Erythroblast (primary cell): ENCODE results near the gene GBP3.

ENCODE experiments used
- DNase-seq, 2 experiments: peaks; one replicate each; lab custom pipeline; 2025; lab: John Stamatoyannopoulos, UW
- GATA1 ChIP-seq: IDR thresholded peaks from 2 replicates; pipeline ENCODE4 v1.6.1; 2011; ENCODE audit warnings: low read depth, mild to moderate bottlenecking, control low read depth, low read length, moderate library complexity
- POLR2A ChIP-seq: IDR thresholded peaks from 2 replicates; pipeline ENCODE4 v1.6.1; 2011; ENCODE audit warnings: mild to moderate bottlenecking, low read length

Gene GBP3

DNA sequence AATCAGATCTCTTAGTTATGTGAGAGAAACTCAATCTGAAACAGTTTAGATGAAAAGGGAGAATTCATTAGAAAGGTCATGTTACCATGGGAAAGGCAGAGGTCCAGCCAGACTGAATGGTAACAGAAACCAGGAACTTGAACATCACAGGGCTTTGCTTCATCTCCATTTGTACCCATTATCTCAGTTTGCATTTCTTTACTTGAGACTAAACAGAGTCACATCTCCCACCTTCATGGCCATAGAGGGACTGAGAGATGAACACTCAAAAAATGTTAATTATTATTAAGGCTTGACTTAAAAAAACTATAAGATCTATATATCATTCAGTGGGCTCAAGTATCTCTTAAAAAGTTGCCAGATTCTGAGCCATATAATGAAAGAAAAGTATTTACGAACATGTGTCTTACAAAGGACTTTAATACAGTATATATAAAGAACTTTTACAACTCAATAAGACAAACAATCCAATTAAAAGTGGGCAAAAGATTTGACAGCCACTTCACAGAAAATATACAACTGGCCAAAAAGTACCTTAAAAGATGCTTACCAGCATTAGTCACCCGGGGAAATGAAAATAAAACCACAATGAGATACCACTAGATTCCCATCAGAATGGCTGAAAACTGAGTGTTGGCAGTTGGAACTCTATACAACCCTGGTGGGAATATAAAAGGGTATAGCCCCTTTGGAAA, 43.5 kb downstream of the GBP3 start:
- no peak for DNase-seq
- TF ChIP-seq GATA1 (no peak), POLR2A (no peak)

DNA sequence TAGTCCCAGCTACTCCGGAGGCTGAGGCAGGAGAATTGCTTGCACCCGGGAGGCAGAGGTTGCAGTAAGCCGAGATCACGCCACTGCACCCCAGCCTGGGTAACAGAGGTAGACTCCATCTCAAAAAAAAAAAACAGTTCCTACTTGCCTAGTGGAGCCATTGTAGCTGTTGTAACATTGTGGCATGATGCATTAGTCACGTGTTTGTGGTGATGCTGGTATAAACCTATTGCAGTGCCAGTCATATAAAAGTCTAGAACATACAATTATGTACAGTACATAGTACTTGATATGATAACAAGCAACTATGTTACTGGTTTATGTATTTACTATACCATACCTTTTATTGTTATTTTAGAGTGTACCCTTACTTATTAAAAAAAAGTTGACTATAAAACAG, 46.4 kb downstream of the GBP3 start:
- TF ChIP-seq POLR2A, result no peak
- no peak for TF ChIP-seq GATA1
- no peak for DNase-seq

DNA sequence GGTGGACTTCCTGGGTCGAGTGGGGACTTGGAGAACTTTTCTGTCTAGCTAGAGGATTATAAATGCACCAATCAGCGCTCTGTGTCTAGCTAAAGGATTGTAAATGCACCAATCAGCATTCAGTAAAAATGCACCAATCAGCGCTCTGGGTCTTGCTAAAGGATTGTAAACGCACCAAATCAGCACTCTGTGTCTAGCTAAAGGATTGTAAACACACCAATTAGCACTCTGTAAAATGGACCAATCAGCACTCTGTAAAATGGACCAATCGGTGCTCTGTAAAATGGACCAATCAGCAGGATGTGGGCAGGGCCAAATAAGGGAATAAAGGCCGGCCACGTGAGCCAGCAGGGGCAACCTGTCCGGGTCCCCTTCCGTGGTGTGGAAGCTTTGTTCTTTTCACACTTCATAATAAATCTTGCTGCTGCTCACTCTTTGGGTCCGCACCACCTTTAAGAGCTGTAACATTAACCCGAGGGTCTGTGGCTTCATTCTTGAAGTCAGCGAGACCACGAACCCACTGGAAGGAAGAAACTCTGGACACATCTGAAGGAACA, 48.0 kb downstream of the GBP3 start:
- peak in 1 of 2 experiments; percentile 3 for DNase-seq

DNA sequence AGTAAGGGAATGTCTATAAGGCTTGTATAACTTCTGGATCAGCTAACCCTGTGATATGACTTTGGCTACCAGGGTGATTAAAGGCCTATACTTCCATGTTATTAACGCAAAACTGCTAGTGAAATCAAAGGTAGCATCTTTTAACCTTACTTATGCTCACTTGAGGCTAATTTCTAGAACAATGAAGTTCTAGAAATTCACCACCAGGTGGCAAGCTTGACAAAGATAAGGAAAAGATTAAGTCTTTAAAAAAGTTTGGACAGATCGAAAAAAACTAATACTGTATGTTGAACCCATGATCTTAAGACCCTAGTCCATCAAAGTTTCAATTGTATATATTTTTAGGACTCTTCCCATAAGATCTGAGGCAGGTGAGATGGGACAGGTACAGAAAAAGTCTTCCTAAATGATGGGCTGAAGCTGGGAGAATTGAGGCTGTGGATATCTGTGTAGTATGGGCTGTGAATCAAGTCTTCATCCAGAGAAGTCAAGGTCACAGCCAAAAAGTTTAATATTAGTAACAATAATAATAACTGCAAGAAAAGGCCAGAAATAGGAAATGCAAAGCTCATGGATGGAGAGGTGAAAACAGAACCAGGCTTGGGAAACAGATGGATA, 49.0 kb downstream of the GBP3 start:
- peak; percentile 59 to 64 for DNase-seq

DNA sequence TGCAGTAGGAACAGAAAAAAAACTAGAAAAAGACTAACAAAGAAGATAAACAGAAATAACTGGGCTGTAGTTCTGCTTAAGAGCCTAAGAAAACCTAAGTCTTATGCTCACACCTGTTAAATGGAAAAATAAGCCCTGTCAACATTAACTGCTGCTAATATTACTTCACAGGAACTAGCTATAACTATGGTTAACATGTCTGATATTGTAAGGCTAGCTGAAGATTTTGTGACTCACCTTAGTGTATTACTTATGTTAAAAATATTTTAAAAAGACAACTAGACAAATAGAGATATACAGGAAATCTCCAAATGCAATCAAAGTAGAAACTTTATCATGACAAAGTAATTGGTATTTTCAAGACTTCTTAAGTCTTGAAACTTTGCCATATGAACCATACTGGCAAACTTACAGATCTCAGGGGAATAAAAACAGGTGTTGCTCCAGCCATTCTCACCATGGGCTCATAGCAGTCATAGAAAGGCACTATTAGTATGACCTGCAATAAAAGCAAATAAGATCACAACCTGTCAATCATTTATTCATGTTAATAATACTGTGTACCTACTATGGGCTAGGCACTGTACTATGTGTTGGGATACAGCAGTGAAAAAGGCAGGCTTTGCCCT, 60.9 kb downstream of the GBP3 start:
- no peak for DNase-seq
- TF ChIP-seq POLR2A, result no peak
- TF ChIP-seq GATA1, result no peak

More for the DNA sequence above, 49.0 kb downstream of the GBP3 start:
- TF ChIP-seq GATA1, result no peak
- TF ChIP-seq POLR2A, result no peak

GRCh38 chr1:88961081-88961480, 61.6 kb downstream of the GBP3 start:
- no peak for DNase-seq
- TF ChIP-seq GATA1 (no peak), POLR2A (no peak)
